Suppressor macrophage treated with lipopolysaccharide for 4 hours (primary cell): Measurements from ENCODE around the gene C1orf35.
"Not testable (repeated sequence)": the region's sequence is repeated elsewhere in the genome, so short reads cannot be mapped to it uniquely, and the experiment has no call there.

Source experiments
- DNase-seq: peaks from one replicate; pipeline ENCODE4 v3.0.0-alpha.2; 2020

Gene C1orf35

GRCh38 chr1:228142155-228142691, 39.1 kb upstream of the C1orf35 start:
- no peak for DNase-seq

- peak; percentile 62 for DNase-seq
Measured at GRCh38 chr1:228141226-228142044, 38.3 kb upstream of the C1orf35 start.

GRCh38 chr1:228140724-228141225, 37.6 kb upstream of the C1orf35 start:
- peak; percentile 8 for DNase-seq

GRCh38 chr1:228139931-228140723, 37.0 kb upstream of the C1orf35 start, which contains the start of gene GUK1:
Gene GUK1 (plus strand): TSS chr1:228140279. CDS start chr1:228140303, 24 bp downstream.
- peak; percentile 100 for DNase-seq

- DNase-seq, result no peak
Measured at GRCh38 chr1:228139406-228139930, 36.3 kb upstream of the C1orf35 start.

GRCh38 chr1:228136901-228137300, 33.8 kb upstream of the C1orf35 start:
- no peak for DNase-seq

- no peak for DNase-seq
Measured at GRCh38 chr1:228134591-228134990, 31.5 kb upstream of the C1orf35 start.

GRCh38 chr1:228131766-228132165, 28.6 kb upstream of the C1orf35 start:
- DNase-seq, result no peak

- no peak for DNase-seq
Measured at GRCh38 chr1:228125185-228125584, 22.1 kb upstream of the C1orf35 start.

- no peak for DNase-seq
Measured at GRCh38 chr1:228123505-228123904, 20.4 kb upstream of the C1orf35 start.

- no peak for DNase-seq
Measured at GRCh38 chr1:228122921-228123441, 19.9 kb upstream of the C1orf35 start.

- no peak for DNase-seq
Measured at GRCh38 chr1:228120857-228121489, 17.8 kb upstream of the C1orf35 start.

- DNase-seq, result no peak
Measured at GRCh38 chr1:228120351-228120750, 17.2 kb upstream of the C1orf35 start.

- no peak for DNase-seq
Measured at GRCh38 chr1:228118040-228118439, 14.9 kb upstream of the C1orf35 start.

- DNase-seq, result no peak
Measured at GRCh38 chr1:228117335-228117734, 14.2 kb upstream of the C1orf35 start.

GRCh38 chr1:228114827-228115226, 11.7 kb upstream of the C1orf35 start:
- no peak for DNase-seq

GRCh38 chr1:228112617-228113016, 9.5 kb upstream of the C1orf35 start:
- DNase-seq, result no peak

GRCh38 chr1:228112167-228112566, 9.0 kb upstream of the C1orf35 start:
- no peak for DNase-seq

- DNase-seq, result not testable (repeated sequence)
Measured at GRCh38 chr1:228111315-228111714, 8.2 kb upstream of the C1orf35 start.

- DNase-seq, result no peak
Measured at GRCh38 chr1:228110556-228110955, 7.4 kb upstream of the C1orf35 start.

GRCh38 chr1:228109962-228110488, 6.9 kb upstream of the C1orf35 start:
- no peak for DNase-seq
